BE2C (cell line): ENCODE measurements around the gene ZBTB25.

ENCODE experiments used
- DNase-seq: peaks from one replicate; pipeline ENCODE4 v3.0.0-alpha.2; 2020
- H3K27me3 ChIP-seq: fragments of 250-450 bp; sonication (Bioruptor Pico); 2 replicates; pipeline ENCODE4 v1.5.1; 2020; ENCODE audit warnings: mild to moderate bottlenecking
- H3K36me3 ChIP-seq: fragments of 250-450 bp; sonication (Bioruptor Pico); 2 replicates; pipeline ENCODE4 v1.5.1; 2020; ENCODE audit warnings: mild to moderate bottlenecking
- H3K4me1 ChIP-seq: fragments of 250-450 bp; sonication (Bioruptor Pico); 2 replicates; pipeline ENCODE4 v1.5.1; 2020
- H3K4me3 ChIP-seq: 2 replicates; pipeline ENCODE4 v1.5.1; 2011; ENCODE audit warnings: low read depth, low read length
- H3K9me3 ChIP-seq: fragments of 250-450 bp; sonication (Bioruptor Pico); 2 replicates; pipeline ENCODE4 v1.5.1; 2020
- CTCF ChIP-seq: IDR thresholded peaks from 2 replicates; pipeline ENCODE4 v1.5.1; 2012; ENCODE audit warnings: mild to moderate bottlenecking, low read depth, low read length

The ZBTB25 gene

GRCh38 chr14:64474698-64475097 lies 28.9 kb downstream of the ZBTB25 start:
- no peak overlapping the region for H3K4me3 ChIP-seq
- H3K4me1 ChIP-seq: peaks cover 12% of the 10 kb centered on the region; the same call in 1 of the 2 replicates
- no peaks in the 10 kb centered on the region for H3K9me3 ChIP-seq
- DNase-seq: no peak
- TF ChIP-seq CTCF: no peak
- no peaks in the 10 kb centered on the region for H3K27me3 ChIP-seq
- peaks cover 5% of the 10 kb centered on the region for H3K36me3 ChIP-seq

- H3K9me3 ChIP-seq: no peaks in the 10 kb centered on the region
- H3K27me3 ChIP-seq: no peaks in the 10 kb centered on the region
- H3K4me3 ChIP-seq: no peak overlapping the region
- DNase-seq: no peak
- TF ChIP-seq CTCF: no peak
- H3K36me3 ChIP-seq: peaks cover 5% of the 10 kb centered on the region
- H3K4me1 ChIP-seq: peaks cover 12% of the 10 kb centered on the region; the same call in 1 of the 2 replicates
These were observed 29.6 kb downstream of the ZBTB25 start for GRCh38 chr14:64474041-64474440.

GRCh38 chr14:64468451-64468850 lies 35.2 kb downstream of the ZBTB25 start:
- Histone ChIP-seq H3K9me3 (no peaks in the 10 kb centered on the region), H3K4me1 (peaks cover 13% of the 10 kb centered on the region), H3K4me3 (no peak overlapping the region), H3K36me3 (peaks cover 5% of the 10 kb centered on the region), H3K27me3 (no peaks in the 10 kb centered on the region)
- TF ChIP-seq CTCF: no peak
- DNase-seq: no peak

- Histone ChIP-seq H3K4me1 (peaks cover 13% of the 10 kb centered on the region), H3K36me3 (peaks cover 5% of the 10 kb centered on the region)
These were observed 36.1 kb downstream of the ZBTB25 start for GRCh38 chr14:64467566-64467965.

GRCh38 chr14:64467101-64467500 lies 36.5 kb downstream of the ZBTB25 start:
- H3K9me3 ChIP-seq: no peaks in the 10 kb centered on the region
- no peak for DNase-seq
- H3K4me1 ChIP-seq: peaks cover 13% of the 10 kb centered on the region
- TF ChIP-seq CTCF: no peak
- H3K36me3 ChIP-seq: peaks cover 9% of the 10 kb centered on the region
- no peaks in the 10 kb centered on the region for H3K27me3 ChIP-seq
- H3K4me3 ChIP-seq: no peak overlapping the region

More at GRCh38 chr14:64467566-64467965, 36.1 kb downstream of the ZBTB25 start:
- DNase-seq: no peak
- Histone ChIP-seq H3K4me3 (no peak overlapping the region), H3K27me3 (no peaks in the 10 kb centered on the region), H3K9me3 (no peaks in the 10 kb centered on the region)
- TF ChIP-seq CTCF: no peak

- peak; percentile 49 for DNase-seq
- Histone ChIP-seq H3K27me3 (no peaks in the 10 kb centered on the region), H3K4me3 (peak overlapping the region; percentile 79), H3K4me1 (peaks cover 13% of the 10 kb centered on the region), H3K9me3 (no peaks in the 10 kb centered on the region), H3K36me3 (peaks cover 15% of the 10 kb centered on the region)
- peak; percentile 36; the same call in 1 of the 2 replicates for TF ChIP-seq CTCF
These were observed 37.6 kb downstream of the ZBTB25 start for GRCh38 chr14:64465831-64466554.
